HepG2 (cell line): ENCODE results near the gene TTC28. TPM values are rescaled to one million over a fixed set of nuclear protein-coding genes. Genes with fewer than 3 reads are reported as not detected.

ENCODE experiments used
- ATAC-seq: fragments of 200-7000 bp; cut with Tn5 transposase; 3 replicates; pipeline ENCODE4 v1.9.1; 2020; ENCODE audit warnings: mild to moderate bottlenecking, moderate library complexity
- BruUV-seq: library from RNA; stranded (reverse); fragments of 400-500 nt; replicated peaks from 2 replicates; lab custom pipeline; 2021; lab: Mats Ljungman, UMichigan
- CTCF ChIA-PET: fragments of 300-600 bp; formaldehyde crosslinking; extraction: SDS; loops from one replicate; lab custom pipeline; 2021; ENCODE audit warnings: low total read pairs, inconsistent platforms, low intra/inter-chr PET ratio; lab: Yijun Ruan, JAX
- POLR2A ChIA-PET: fragments of 350-600 bp; sonication (Branson Sonifier 250); formaldehyde crosslinking; loops from one replicate; lab custom pipeline; 2020; ENCODE audit warnings: antibody characterized with exemption, inconsistent platforms; lab: Yijun Ruan, JAX
- DNase-seq: peaks from one replicate; pipeline ENCODE4 v3.0.0-alpha.2; 2015; ENCODE audit warnings: low spot score
- FAIRE-seq: peaks from 3 replicates; lab custom pipeline; 2011; peaks lifted over from hg19 to GRCh38; lab: Jason Lieb, UNC
- H2AFZ ChIP-seq: one replicate; pipeline ENCODE4 v1.6.1; 2011; ENCODE audit warnings: low read length, inconsistent platforms
- H3K27ac ChIP-seq: fragments of 300-600 bp; 3 replicates; pipeline ENCODE4 v1.8.0; 2011; ENCODE audit warnings: mixed run types, mild to moderate bottlenecking, mixed read lengths, low read length, inconsistent platforms; ENCODE audit not compliant: insufficient read depth; ENCODE audit errors: extremely low read length
- H3K27me3 ChIP-seq, 2 experiments: fragments of 200-600 bp in 1 of 2; 2 replicates in 1 of 2; 3 replicates in 1 of 2; pipeline versions ENCODE4 v1.6.0 to v1.8.0; 2011; ENCODE audit warnings: low read length in 2 of 2, mild to moderate bottlenecking in 2 of 2, moderate library complexity in 2 of 2, inconsistent platforms in 1 of 2; ENCODE audit not compliant: insufficient read depth in 2 of 2, control insufficient read depth in 1 of 2
- H3K36me3 ChIP-seq, 2 experiments: fragments of 200-600 bp in 1 of 2; replicated peaks in 1 of 2; 2 replicates in 1 of 2; 3 replicates in 1 of 2; pipeline versions ENCODE4 v1.5.1 to v1.8.0; 2011; ENCODE audit warnings: low read length in 2 of 2, inconsistent platforms in 1 of 2; ENCODE audit not compliant: insufficient read depth in 2 of 2, control insufficient read depth in 1 of 2
- H3K4me1 ChIP-seq: 2 replicates; pipeline ENCODE4 v1.5.1; 2012; ENCODE audit warnings: low read length, inconsistent platforms; ENCODE audit not compliant: insufficient read depth
- H3K4me2 ChIP-seq: 2 replicates; pipeline ENCODE4 v1.6.0; 2011; ENCODE audit warnings: low read depth, low read length, inconsistent platforms
- H3K4me3 ChIP-seq, 3 experiments: fragments of 200-600 bp in 1 of 3; sonication (generic), shearing (Covaris generic) in 1 of 3; replicated peaks in 1 of 3; 2 replicates each; pipeline ENCODE4 v1.5.1; 2011 to 2016; ENCODE audit warnings: low read length in 3 of 3, inconsistent platforms in 2 of 3, low read depth in 2 of 3, mild to moderate bottlenecking in 2 of 3, control low read depth in 1 of 3, mixed read lengths in 1 of 3; ENCODE audit not compliant: insufficient read depth in 1 of 3
- H3K79me2 ChIP-seq: one replicate; pipeline ENCODE4 v1.6.1; 2011; ENCODE audit warnings: low read length, inconsistent platforms; ENCODE audit not compliant: insufficient read depth
- H3K9ac ChIP-seq: 2 replicates; pipeline ENCODE4 v1.6.0; 2011; ENCODE audit warnings: mild to moderate bottlenecking, low read depth, low read length, inconsistent platforms; ENCODE audit not compliant: insufficient read depth
- H3K9me3 ChIP-seq: 2 replicates; pipeline ENCODE4 v1.5.1; 2012; ENCODE audit warnings: mild to moderate bottlenecking, low read length
- H4K20me1 ChIP-seq: 2 replicates; pipeline ENCODE4 v1.6.0; 2011; ENCODE audit warnings: inconsistent platforms, mild to moderate bottlenecking, low read length, moderate library complexity; ENCODE audit not compliant: insufficient read depth
- GTF2F1 ChIP-seq: fragments of 150-350 bp; IDR thresholded peaks from 2 replicates; pipeline ENCODE4 v1.6.1; 2014; ENCODE audit warnings: low read length
- HCFC1 ChIP-seq: fragments of 150-350 bp; IDR thresholded peaks from 2 replicates; pipeline ENCODE4 v1.6.1; 2014; ENCODE audit warnings: low read depth, low read length
- HNF4G ChIP-seq, 2 experiments: sonication (generic) in 1 of 2; formaldehyde crosslinking in 1 of 2; IDR thresholded peaks; 2 replicates each; pipeline versions ENCODE4 v1.4.0 to v1.6.1; 2011 to 2020; ENCODE audit warnings: borderline replicate concordance in 2 of 2, low read depth in 2 of 2, mild to moderate bottlenecking in 2 of 2, low read length in 1 of 2, missing genetic modification reagents in 1 of 2, moderate library complexity in 1 of 2
- HOXA3 ChIP-seq: sonication (generic); formaldehyde crosslinking; IDR thresholded peaks from 2 replicates; pipeline ENCODE4 v1.5.0; 2020; ENCODE audit warnings: missing genetic modification reagents
- IKZF4 ChIP-seq: sonication (generic); formaldehyde crosslinking; IDR thresholded peaks from 2 replicates; pipeline ENCODE4 v1.5.1; 2020; ENCODE audit warnings: borderline replicate concordance, mild to moderate bottlenecking, low read depth, missing genetic modification reagents; ENCODE audit errors: not compliant biosample characterization
- KDM5B ChIP-seq: sonication (generic); formaldehyde crosslinking; IDR thresholded peaks from 2 replicates; pipeline ENCODE4 v1.4.0; 2020; ENCODE audit warnings: missing genetic modification reagents, mild to moderate bottlenecking, borderline replicate concordance
- MIER2 ChIP-seq: IDR thresholded peaks from 2 replicates; pipeline ENCODE4 v1.6.1; 2016; ENCODE audit warnings: missing biosample characterization, missing genetic modification reagents
- MIXL1 ChIP-seq: IDR thresholded peaks from 2 replicates; pipeline ENCODE4 v1.6.1; 2016
- NFIB ChIP-seq: sonication (generic); formaldehyde crosslinking; IDR thresholded peaks from 2 replicates; pipeline ENCODE4 v1.9.0; 2021; ENCODE audit warnings: missing genetic modification reagents, mild to moderate bottlenecking, borderline replicate concordance
- NR2C2 ChIP-seq: sonication (generic); formaldehyde crosslinking; IDR thresholded peaks from 2 replicates; pipeline ENCODE4 v1.4.0; 2020; ENCODE audit warnings: missing genetic modification reagents, mild to moderate bottlenecking, moderate library complexity, borderline replicate concordance
- PATZ1 ChIP-seq: sonication (generic); formaldehyde crosslinking; IDR thresholded peaks from 2 replicates; pipeline ENCODE4 v1.4.0; 2020; ENCODE audit warnings: missing genetic modification reagents
- PITX1 ChIP-seq: sonication (generic); formaldehyde crosslinking; IDR thresholded peaks from 2 replicates; pipeline ENCODE4 v1.5.1; 2020; ENCODE audit warnings: mild to moderate bottlenecking, missing genetic modification reagents
- TEAD3 ChIP-seq: optimal IDR thresholded peaks from 2 replicates; pipeline ENCODE3; 2016; ENCODE audit warnings: borderline replicate concordance
- THYN1 ChIP-seq: sonication (generic); formaldehyde crosslinking; IDR thresholded peaks from 2 replicates; pipeline ENCODE4 v1.8.1; 2023; ENCODE audit warnings: low read depth, mild to moderate bottlenecking, moderate library complexity, missing genetic modification reagents, borderline replicate concordance
- USF2 ChIP-seq, 2 experiments: sonication (generic) in 1 of 2; formaldehyde crosslinking in 1 of 2; IDR thresholded peaks; 2 replicates each; pipeline versions ENCODE4 v1.5.1 to v1.6.1; 2011 to 2020; ENCODE audit warnings: borderline replicate concordance in 1 of 2, low read depth in 1 of 2, low read length in 1 of 2, mild to moderate bottlenecking in 1 of 2, missing genetic modification reagents in 1 of 2, moderate library complexity in 1 of 2
- ZBTB7B ChIP-seq: sonication (generic); formaldehyde crosslinking; IDR thresholded peaks from 2 replicates; pipeline ENCODE4 v1.4.0; 2020; ENCODE audit warnings: missing genetic modification reagents
- ZNF10 ChIP-seq: sonication (generic); formaldehyde crosslinking; IDR thresholded peaks from 2 replicates; pipeline ENCODE4 v1.4.0; 2020; ENCODE audit warnings: mild to moderate bottlenecking, low read depth, missing genetic modification reagents, borderline replicate concordance
- ZNF430 ChIP-seq: sonication (generic); formaldehyde crosslinking; IDR thresholded peaks from 2 replicates; pipeline ENCODE4 v1.9.0; 2021; ENCODE audit warnings: mild to moderate bottlenecking, missing genetic modification reagents
- ZNF605 ChIP-seq: sonication (generic); formaldehyde crosslinking; IDR thresholded peaks from 2 replicates; pipeline ENCODE4 v1.8.0; 2022; ENCODE audit warnings: mild to moderate bottlenecking, missing genetic modification reagents
- WGBS: methylation state at CpG from one replicate; pipeline ENCODE4 v1.1.6; 2017; ENCODE audit warnings: low lambda C conversion rate; 5-methylcytosine and 5-hydroxymethylcytosine counted together
- in situ Hi-C: cut with HindIII; loops from 2 replicates; pipeline ENCODE4 v1.10.0; 2017; ENCODE audit warnings: low pct_unique_long_range_greater_than_20kb; ENCODE audit not compliant: extremely low pct_ligation_motif_present
- intact Hi-C: fragments of 100-400 bp; cut with micrococcal nuclease; formaldehyde crosslinking; loops from one replicate; pipeline ENCODE4 v1.10.0; 2022; ENCODE audit not compliant: unreplicated experiment
- polyA plus RNA-seq, 8 experiments: library from polyadenylated mRNA; depleted of rRNA in 3 of 8; stranded (reverse) in 7 of 8; unstranded in 1 of 8; fragments of >200 nt; fragmentation: Illumina TruSeq in 4 of 8; extraction: Trizol in 4 of 8; gene quantifications; 2 replicates each; pipeline versions ENCODE4 v1.2.1 to v1.2.3, GENCODE V29; 2011 to 2016; ENCODE audit warnings: low read depth in 4 of 8, missing spikeins in 1 of 8, mixed read lengths in 1 of 8; ENCODE audit not compliant: insufficient read depth in 1 of 8
- total RNA-seq, 5 experiments: library from RNA; depleted of rRNA; stranded (reverse); fragments of >200 nt; fragmentation: Illumina TruSeq; extraction: Trizol; gene quantifications; 2 replicates each; pipeline ENCODE4 v1.2.3, GENCODE V29; 2016; ENCODE audit warnings: low read depth in 1 of 5

TTC28 gene
- total and polyA plus RNA-seq, 2 of the 13 experiments (the other 11 are each of a cell fraction or from before 2014, with no cell fraction given) = 4.2 to 13.1 TPM

- in situ Hi-C loops = no loop called here
- H3K79me2 ChIP-seq = no peaks in the 10 kb centered on the region
- no peak for ATAC-seq
- H3K27me3 ChIP-seq = no peaks in the 10 kb centered on the region
- ChIA-PET CTCF (no interaction called here), POLR2A (no interaction called here)
- no peaks in the 10 kb centered on the region for H4K20me1 ChIP-seq
- H3K4me3 ChIP-seq = no peak overlapping the region
- H3K4me2 ChIP-seq = no peak overlapping the region
- no TSS peak for BruUV-seq
- peaks cover 13% of the 10 kb centered on the region for H3K4me1 ChIP-seq
- DNase-seq = no peak
- H3K27ac ChIP-seq = no peak overlapping the region
- H3K36me3 ChIP-seq = no peaks in the 10 kb centered on the region; a peak in 1 of 5 replicates
- FAIRE-seq = no peak
- intact Hi-C loops = no loop called here
- H2AFZ ChIP-seq = no peak overlapping the region
- H3K9me3 ChIP-seq = no peaks in the 10 kb centered on the region
- WGBS = 86% methylated on average over 2 of the region's 2 CpGs
- H3K9ac ChIP-seq = no peak overlapping the region
- TF ChIP-seq NFIB (no peak), PITX1 (no peak), TEAD3 (CRISPR knock-in tag) (no peak), USF2 (IDR thresholded peaks at IDR 0.05; ENCODE audit: low read depth, low read length) (no peak), USF2 (CRISPR knock-in tag; IDR thresholded peaks at IDR 0.05; ENCODE audit: borderline replicate concordance) (no peak), ZBTB7B (no peak), THYN1 (no peak), HCFC1 (no peak), KDM5B (CRISPR knock-in tag) (no peak), IKZF4 (CRISPR knock-in tag) (no peak), ZNF10 (CRISPR knock-in tag) (no peak), MIER2 (CRISPR knock-in tag) (no peak), ZNF605 (CRISPR knock-in tag) (no peak), NR2C2 (CRISPR knock-in tag) (no peak), MIXL1 (no peak), ZNF430 (CRISPR knock-in tag) (no peak), PATZ1 (CRISPR knock-in tag) (no peak), GTF2F1 (no peak), HOXA3 (CRISPR knock-in tag) (no peak), HNF4G (IDR thresholded peaks at IDR 0.05; ENCODE audit: borderline replicate concordance, low read depth, low read length) (no peak), HNF4G (CRISPR knock-in tag; IDR thresholded peaks at IDR 0.05; ENCODE audit: borderline replicate concordance, low read depth) (no peak)
Observed at GRCh38 chr22:28299753-28300152, 379.9 kb downstream of the TTC28 start.
